Gastrocnemius medialis (tissue), 4 donors: ENCODE results near the gene ASB15.

Source experiments
- CTCF ChIP-seq, 5 experiments: fragments of 450-650 bp in 3 of 5; fragments of 200-600 bp in 2 of 5; sonication (generic) in 2 of 5; IDR thresholded peaks in 4 of 5; conservative IDR thresholded peaks in 1 of 5; 1 replicate in 4 of 5; 2 replicates in 1 of 5; pipeline ENCODE4 v1.5.1; 2016 to 2019; ENCODE audit warnings: antibody characterized with exemption in 5 of 5, mild to moderate bottlenecking in 3 of 5, moderate library complexity in 3 of 5
- POLR2A ChIP-seq, 2 donors: fragments of 450-650 bp; IDR thresholded peaks; one replicate each; pipeline ENCODE4 v1.6.1; 2017; ENCODE audit warnings: antibody characterized with exemption in 2 of 2, mild to moderate bottlenecking in 2 of 2, moderate library complexity in 2 of 2

DNA sequence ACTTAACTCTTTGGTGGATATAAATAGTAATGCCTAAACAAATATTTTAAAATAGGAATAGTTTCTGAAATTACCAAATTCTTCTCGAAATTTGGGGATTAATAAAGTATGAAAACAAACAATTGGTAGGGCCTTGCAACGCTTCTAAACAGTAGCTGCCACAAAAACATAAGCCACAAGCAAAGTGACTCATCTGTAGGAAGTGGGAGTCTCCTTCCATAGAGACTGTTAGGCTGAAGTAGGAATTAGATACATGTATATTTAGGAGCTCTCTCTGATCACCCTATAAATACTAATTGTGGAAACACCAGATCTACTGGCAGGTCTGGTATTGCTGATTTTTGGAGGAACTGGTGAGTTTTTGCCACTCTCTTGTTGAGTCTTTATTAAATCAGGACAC is 48.3 kb downstream of the ASB15 start:
- no peak for TF ChIP-seq CTCF (IDR thresholded peaks at IDR 0.05 in 4 of 5, conservative IDR thresholded peaks at IDR 0.05 in 1 of 5)
- no peak for TF ChIP-seq POLR2A (IDR thresholded peaks at IDR 0.05)
